Measurements from ENCODE around the gene INTS3. TPM values are rescaled to one million over a fixed set of nuclear protein-coding genes. Genes with fewer than 3 reads are reported as not detected.

The INTS3 gene
- total RNA-seq, 4 donors from 2014 or later = 24.6 to 27.9 (median 26.2) TPM

DNA sequence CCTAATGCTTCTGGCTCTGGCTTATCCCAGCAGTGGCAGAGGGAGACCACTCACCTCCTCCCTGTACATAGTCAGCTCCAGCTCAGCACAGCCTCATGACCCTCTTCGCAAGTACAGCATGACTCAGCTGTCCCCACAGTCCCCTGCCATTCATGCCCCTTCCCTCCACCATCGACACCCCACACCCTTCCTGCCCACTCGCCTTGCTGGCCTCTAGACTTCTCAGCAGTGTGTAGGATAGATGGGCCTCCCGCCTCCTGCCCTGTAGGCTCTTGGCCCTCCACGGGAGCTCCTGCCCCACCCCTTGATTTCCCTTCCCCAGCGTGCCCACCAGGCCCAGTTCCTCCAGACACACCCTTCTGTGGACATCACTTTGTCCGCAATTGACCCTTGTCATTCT lies 39.6 kb upstream of the INTS3 start:
- intact Hi-C loops (cut with DNase I) = no loop called here
- H3K4me1 ChIP-seq = peaks cover 0 to 5% (median 0%) of the 10 kb centered on the region in 3 donors
- no peak overlapping the region for H3K4me3 ChIP-seq
- no peak for TF ChIP-seq POLR2A (IDR thresholded peaks at IDR 0.05)
- TF ChIP-seq, protein P1, sequence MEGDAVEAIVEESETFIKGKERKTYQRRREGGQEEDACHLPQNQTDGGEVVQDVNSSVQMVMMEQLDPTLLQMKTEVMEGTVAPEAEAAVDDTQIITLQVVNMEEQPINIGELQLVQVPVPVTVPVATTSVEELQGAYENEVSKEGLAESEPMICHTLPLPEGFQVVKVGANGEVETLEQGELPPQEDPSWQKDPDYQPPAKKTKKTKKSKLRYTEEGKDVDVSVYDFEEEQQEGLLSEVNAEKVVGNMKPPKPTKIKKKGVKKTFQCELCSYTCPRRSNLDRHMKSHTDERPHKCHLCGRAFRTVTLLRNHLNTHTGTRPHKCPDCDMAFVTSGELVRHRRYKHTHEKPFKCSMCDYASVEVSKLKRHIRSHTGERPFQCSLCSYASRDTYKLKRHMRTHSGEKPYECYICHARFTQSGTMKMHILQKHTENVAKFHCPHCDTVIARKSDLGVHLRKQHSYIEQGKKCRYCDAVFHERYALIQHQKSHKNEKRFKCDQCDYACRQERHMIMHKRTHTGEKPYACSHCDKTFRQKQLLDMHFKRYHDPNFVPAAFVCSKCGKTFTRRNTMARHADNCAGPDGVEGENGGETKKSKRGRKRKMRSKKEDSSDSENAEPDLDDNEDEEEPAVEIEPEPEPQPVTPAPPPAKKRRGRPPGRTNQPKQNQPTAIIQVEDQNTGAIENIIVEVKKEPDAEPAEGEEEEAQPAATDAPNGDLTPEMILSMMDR (IDR thresholded peaks at IDR 0.05) = no peak
- no peaks in the 10 kb centered on the region for H3K27me3 ChIP-seq
- 82 to 87% methylated on average over 7 of the region's 7 CpGs for WGBS, 2 donors
- H3K9me3 ChIP-seq = no peaks in the 10 kb centered on the region
- H3K27ac ChIP-seq = no peak overlapping the region
- peaks cover 0 to 9% (median 0%) of the 10 kb centered on the region in 3 donors for H3K36me3 ChIP-seq
- no peak for DNase-seq

DNA sequence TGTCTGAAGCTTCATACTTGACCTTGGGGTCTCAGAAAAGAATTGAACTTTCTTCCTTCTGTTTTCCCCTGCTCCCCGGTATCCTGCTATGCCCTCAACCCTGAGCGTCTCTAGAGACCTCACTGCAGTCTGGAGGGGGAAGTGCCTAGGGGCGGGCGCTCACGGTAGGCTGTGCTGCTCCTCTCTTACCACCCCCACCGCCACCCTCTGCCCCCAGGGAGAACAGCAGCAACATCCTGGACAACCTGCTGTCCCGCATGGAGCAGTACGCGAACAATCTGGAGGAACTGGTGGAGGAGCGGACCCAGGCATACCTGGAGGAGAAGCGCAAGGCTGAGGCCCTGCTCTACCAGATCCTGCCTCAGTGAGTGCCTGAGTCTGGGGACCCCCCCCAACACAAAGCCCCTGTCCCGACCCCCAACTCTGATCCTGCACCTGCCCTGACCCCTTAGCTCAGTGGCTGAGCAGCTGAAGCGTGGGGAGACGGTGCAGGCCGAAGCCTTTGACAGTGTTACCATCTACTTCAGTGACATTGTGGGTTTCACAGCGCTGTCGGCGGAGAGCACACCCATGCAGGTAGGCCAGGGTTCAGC lies 39.0 kb upstream of the INTS3 start:
- Histone ChIP-seq H3K4me1 (peaks cover 0 to 5% (median 0%) of the 10 kb centered on the region in 3 donors), H3K9me3 (no peaks in the 10 kb centered on the region), H3K4me3 (no peak overlapping the region), H3K27ac (no peak overlapping the region), H3K36me3 (peaks cover 0 to 9% (median 0%) of the 10 kb centered on the region in 3 donors), H3K27me3 (no peaks in the 10 kb centered on the region)
- no peak for TF ChIP-seq POLR2A (IDR thresholded peaks at IDR 0.05)
- TF ChIP-seq, protein P1 (IDR thresholded peaks at IDR 0.05) = no peak
- intact Hi-C loops (cut with DNase I) = no loop called here
- no peak for DNase-seq
- 85 to 87% methylated on average over 9 to 12 of the region's 18 CpGs for WGBS, 2 donors

DNA sequence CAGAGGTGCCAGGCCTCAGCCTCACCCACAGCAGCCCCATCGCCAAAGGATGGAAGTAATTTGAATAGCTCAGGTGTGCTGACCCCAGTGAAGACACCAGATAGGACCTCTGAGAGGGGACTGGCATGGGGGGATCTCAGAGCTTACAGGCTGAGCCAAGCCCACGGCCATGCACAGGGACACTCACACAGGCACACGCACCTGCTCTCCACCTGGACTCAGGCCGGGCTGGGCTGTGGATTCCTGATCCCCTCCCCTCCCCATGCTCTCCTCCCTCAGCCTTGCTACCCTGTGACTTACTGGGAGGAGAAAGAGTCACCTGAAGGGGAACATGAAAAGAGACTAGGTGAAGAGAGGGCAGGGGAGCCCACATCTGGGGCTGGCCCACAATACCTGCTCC lies 34.4 kb upstream of the INTS3 start:
- no peaks in the 10 kb centered on the region for H3K9me3 ChIP-seq
- H3K27me3 ChIP-seq = no peaks in the 10 kb centered on the region
- H3K27ac ChIP-seq = no peak overlapping the region
- intact Hi-C loops (cut with DNase I) = no loop called here
- TF ChIP-seq POLR2A (IDR thresholded peaks at IDR 0.05) = no peak
- TF ChIP-seq, protein P1 (IDR thresholded peaks at IDR 0.05) = no peak
- WGBS, 2 donors = 75 to 100% methylated on average over 1 to 3 of the region's 4 CpGs
- H3K4me3 ChIP-seq = no peak overlapping the region
- peaks cover 8 to 16% (median 11%) of the 10 kb centered on the region in 3 donors for H3K4me1 ChIP-seq
- no peak for DNase-seq
- no peaks in the 10 kb centered on the region for H3K36me3 ChIP-seq

DNA sequence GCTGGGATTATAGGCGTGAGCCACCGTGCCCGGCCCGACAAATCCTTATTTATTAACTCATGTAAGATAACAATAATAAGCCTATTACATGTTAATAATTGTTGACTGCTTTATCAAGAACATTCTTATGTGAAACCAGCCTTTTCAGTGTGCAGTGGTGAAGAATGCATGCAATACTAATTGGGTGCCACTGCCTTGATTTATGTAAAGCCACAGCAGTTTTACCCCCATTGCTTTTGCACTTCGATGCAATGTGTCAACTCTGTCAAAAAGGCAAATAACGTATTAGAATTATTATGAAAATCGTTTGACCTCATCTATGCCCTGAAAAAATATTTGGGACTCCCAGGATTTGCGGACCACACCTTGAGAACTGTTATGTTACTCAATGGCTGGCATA lies 31.1 kb upstream of the INTS3 start:
- DNase-seq = no peak
- WGBS, 2 donors = 81 to 87% methylated on average over 8 of the region's 8 CpGs
- H3K9me3 ChIP-seq = no peaks in the 10 kb centered on the region
- H3K4me3 ChIP-seq = no peak overlapping the region
- H3K27ac ChIP-seq = peak overlapping the region in 2 of 4 donors; percentile 87 to 94
- intact Hi-C loops (cut with DNase I) = no loop called here
- peaks cover 8 to 26% (median 26%) of the 10 kb centered on the region in 3 donors for H3K4me1 ChIP-seq
- TF ChIP-seq, protein P1 (IDR thresholded peaks at IDR 0.05) = no peak
- no peak for TF ChIP-seq POLR2A (IDR thresholded peaks at IDR 0.05)
- no peaks in the 10 kb centered on the region for H3K27me3 ChIP-seq
- H3K36me3 ChIP-seq = no peaks in the 10 kb centered on the region

DNA sequence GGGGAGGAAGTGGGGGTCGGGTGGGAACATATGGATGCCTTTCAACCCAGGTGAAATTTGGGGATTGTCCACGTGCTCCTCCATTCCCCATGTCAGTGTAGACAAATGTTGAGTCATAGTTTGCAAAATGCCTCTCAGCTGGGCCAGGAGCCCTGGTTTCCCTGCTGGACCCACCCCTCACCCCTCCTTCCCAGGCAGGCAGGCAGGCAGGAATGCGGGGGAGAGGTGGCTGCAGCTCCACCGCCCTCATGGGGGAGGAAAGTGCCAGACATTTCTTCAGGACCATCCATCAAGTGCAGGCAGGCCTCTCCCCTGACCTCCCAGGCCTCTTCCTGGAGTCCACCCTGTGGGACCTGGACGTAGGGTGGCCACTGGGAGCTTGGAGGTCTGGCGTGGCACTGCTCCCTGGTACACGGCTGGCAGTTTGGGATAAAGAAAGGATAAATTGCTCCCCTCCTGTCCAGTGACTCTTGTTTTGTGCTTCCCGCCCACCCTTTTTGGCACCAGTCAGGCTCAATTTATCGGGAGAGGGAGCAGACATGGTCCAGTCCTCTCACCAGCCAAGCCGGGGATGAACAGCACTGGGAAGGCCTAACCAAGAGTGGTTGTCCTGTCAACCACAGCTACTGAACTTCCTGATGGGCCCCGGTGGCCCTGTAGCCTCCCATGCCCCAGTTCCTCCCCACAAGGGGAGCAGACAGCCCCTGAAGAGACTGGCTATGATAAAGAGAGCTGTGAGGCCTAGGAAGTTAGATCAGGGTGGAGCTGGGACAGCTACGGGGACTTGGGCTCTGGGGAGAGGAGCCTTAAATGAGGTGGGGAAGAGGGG lies 30.4 kb upstream of the INTS3 start:
- Histone ChIP-seq H3K9me3 (no peaks in the 10 kb centered on the region), H3K4me1 (peaks cover 8 to 26% (median 26%) of the 10 kb centered on the region in 3 donors), H3K4me3 (peak overlapping the region in 2 of 4 donors; percentile 18 to 36), H3K27ac (peak overlapping the region; percentile 63 to 94 (median 84)), H3K27me3 (no peaks in the 10 kb centered on the region), H3K36me3 (no peaks in the 10 kb centered on the region)
- TF ChIP-seq, protein P1 (IDR thresholded peaks at IDR 0.05) = no peak
- TF ChIP-seq POLR2A (IDR thresholded peaks at IDR 0.05) = no peak
- WGBS, 2 donors = 57 to 67% methylated on average over 3 to 7 of the region's 12 CpGs
- intact Hi-C loops (cut with DNase I) = no loop called here
- no peak for DNase-seq
